ENCODE data around the gene RAD1. TPM values are rescaled to one million over a fixed set of nuclear protein-coding genes. Genes with fewer than 3 reads are reported as not detected.

The RAD1 gene
- total RNA-seq, 4 donors from 2014 or later, result 7.8 to 21.2 (median 18.1) TPM

DNA sequence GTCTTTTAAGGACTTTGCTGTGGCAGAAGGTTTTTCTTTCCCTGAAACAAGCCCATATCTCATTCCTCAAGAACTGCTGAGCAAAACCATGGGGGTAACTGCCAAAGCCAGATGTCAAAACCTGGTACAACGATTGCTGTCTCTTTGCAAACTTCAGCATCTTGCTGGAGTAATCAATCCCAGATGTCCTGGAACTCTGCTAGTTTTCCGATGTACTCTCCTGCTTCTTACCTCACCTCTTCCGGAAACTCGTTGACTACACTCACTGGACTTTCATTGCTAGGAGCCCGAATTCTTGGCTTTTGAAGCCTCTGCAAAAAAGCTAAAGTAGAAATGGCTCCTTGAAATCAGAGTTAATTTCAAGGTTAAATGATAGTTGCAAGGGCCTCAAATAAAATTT, 23.3 kb downstream of the RAD1 start:
- ATAC-seq (peak in 1 of 2 donors; percentile 26), DNase-seq (peak in 1 of 2 donors; percentile 2)
- H3K4me3 ChIP-seq, result no peak overlapping the region
- TF ChIP-seq CTCF (IDR thresholded peaks at IDR 0.05 in 4 of 5, conservative IDR thresholded peaks at IDR 0.05 in 1 of 5) (no peak), POLR2A (IDR thresholded peaks at IDR 0.05) (no peak)
- no peaks in the 10 kb centered on the region for H3K9me3 ChIP-seq
- no peaks in the 10 kb centered on the region for H3K27me3 ChIP-seq
- H3K27ac ChIP-seq, result no peak overlapping the region
- peaks cover 0 to 4% of the 10 kb centered on the region in 2 donors for H3K36me3 ChIP-seq
- intact Hi-C loops (cut with DNase I; ENCODE audit: low total_unique reads) (no loop called here), in situ Hi-C loops (cut with MboI; ENCODE audit: low sequenced_read_pairs in 4 of 4) (loop anchor here (10.0 to 25.0 kb wide), 3 partner anchors 367 to 407 kb away; no protein-coding TSS in a partner anchor)
- no peaks in the 10 kb centered on the region for H3K4me1 ChIP-seq

DNA sequence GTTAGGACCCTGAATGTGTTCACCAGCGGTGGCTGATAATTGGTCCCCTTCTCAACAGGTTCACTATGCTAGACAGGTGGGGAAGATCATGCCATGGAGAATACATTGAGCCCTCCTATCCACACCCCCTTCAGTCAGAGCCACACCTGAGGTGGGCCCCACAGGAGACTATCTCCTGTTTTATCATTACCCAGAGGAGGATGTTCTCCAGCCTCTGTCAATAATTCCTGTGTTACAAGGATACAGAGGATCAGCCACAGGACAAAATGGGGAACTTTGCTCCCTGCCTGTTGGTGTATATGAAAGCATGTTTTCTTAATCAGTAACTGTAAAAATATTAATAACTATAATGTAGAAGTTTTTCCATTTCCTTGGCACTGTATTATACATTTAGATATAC, 25.9 kb downstream of the RAD1 start:
- Histone ChIP-seq H3K4me1 (no peaks in the 10 kb centered on the region), H3K9me3 (no peaks in the 10 kb centered on the region), H3K27me3 (no peaks in the 10 kb centered on the region), H3K36me3 (no peaks in the 10 kb centered on the region), H3K27ac (no peak overlapping the region), H3K4me3 (no peak overlapping the region)
- DNase-seq (no peak), ATAC-seq (no peak)
- intact Hi-C loops (cut with DNase I; ENCODE audit: low total_unique reads), result no loop called here
- in situ Hi-C loops (cut with MboI; ENCODE audit: low sequenced_read_pairs in 4 of 4), result loop anchor here in 1 of 4 donors (25.0 kb wide), 1 partner anchor 402 kb away; no protein-coding TSS in a partner anchor
- no peak for TF ChIP-seq POLR2A (IDR thresholded peaks at IDR 0.05)
- TF ChIP-seq CTCF (IDR thresholded peaks at IDR 0.05 in 4 of 5, conservative IDR thresholded peaks at IDR 0.05 in 1 of 5), result no peak

GRCh38 chr5:34886392-34887119, 28.7 kb downstream of the RAD1 start:
- no peak overlapping the region for H3K27ac ChIP-seq
- no peaks in the 10 kb centered on the region for H3K4me1 ChIP-seq
- intact Hi-C loops (cut with DNase I; ENCODE audit: low total_unique reads) (no loop called here), in situ Hi-C loops (cut with MboI; ENCODE audit: low sequenced_read_pairs in 4 of 4) (loop anchor here in 1 of 4 donors (25.0 kb wide), 1 partner anchor 399 kb away; no protein-coding TSS in a partner anchor)
- ATAC-seq (no peak), DNase-seq (no peak)
- no peaks in the 10 kb centered on the region for H3K9me3 ChIP-seq
- H3K27me3 ChIP-seq, result no peaks in the 10 kb centered on the region
- no peak overlapping the region for H3K4me3 ChIP-seq
- no peak for TF ChIP-seq CTCF (IDR thresholded peaks at IDR 0.05 in 4 of 5, conservative IDR thresholded peaks at IDR 0.05 in 1 of 5)
- TF ChIP-seq POLR2A (IDR thresholded peaks at IDR 0.05), result no peak
- H3K36me3 ChIP-seq, result no peaks in the 10 kb centered on the region

DNA sequence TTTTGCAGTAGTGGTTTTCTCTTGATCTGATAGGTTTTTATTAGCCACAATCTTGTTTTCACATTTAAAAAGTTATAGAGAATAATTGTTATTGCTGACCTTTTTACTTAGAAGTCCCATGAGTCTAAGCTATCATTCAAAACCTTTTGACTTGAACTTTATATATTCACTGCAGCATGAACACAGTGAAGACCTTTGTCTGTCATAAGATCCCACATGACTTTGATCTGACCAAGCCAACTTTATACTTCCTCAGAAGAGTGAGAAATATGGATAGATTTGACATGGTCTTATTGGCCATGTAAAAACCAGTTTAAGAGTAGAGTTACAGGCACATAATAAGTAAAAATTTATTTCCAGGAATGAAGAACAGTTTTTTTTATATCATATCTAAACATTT, 34.1 kb downstream of the RAD1 start:
- H3K4me1 ChIP-seq, result no peaks in the 10 kb centered on the region
- intact Hi-C loops (cut with DNase I; ENCODE audit: low total_unique reads), result no loop called here
- H3K27ac ChIP-seq, result no peak overlapping the region
- DNase-seq (no peak), ATAC-seq (no peak)
- TF ChIP-seq CTCF (IDR thresholded peaks at IDR 0.05 in 4 of 5, conservative IDR thresholded peaks at IDR 0.05 in 1 of 5), result no peak
- TF ChIP-seq POLR2A (IDR thresholded peaks at IDR 0.05), result no peak
- no peaks in the 10 kb centered on the region for H3K9me3 ChIP-seq
- in situ Hi-C loops (cut with MboI; ENCODE audit: low sequenced_read_pairs in 4 of 4), result loop anchor here in 1 of 4 donors (25.0 kb wide), 1 partner anchor 394 kb away; no protein-coding TSS in a partner anchor
- no peaks in the 10 kb centered on the region for H3K36me3 ChIP-seq
- H3K27me3 ChIP-seq, result no peaks in the 10 kb centered on the region
- no peak overlapping the region for H3K4me3 ChIP-seq

All from gastrocnemius medialis (tissue), 4 donors.